ENCODE results near the gene BRAF.

DNA sequence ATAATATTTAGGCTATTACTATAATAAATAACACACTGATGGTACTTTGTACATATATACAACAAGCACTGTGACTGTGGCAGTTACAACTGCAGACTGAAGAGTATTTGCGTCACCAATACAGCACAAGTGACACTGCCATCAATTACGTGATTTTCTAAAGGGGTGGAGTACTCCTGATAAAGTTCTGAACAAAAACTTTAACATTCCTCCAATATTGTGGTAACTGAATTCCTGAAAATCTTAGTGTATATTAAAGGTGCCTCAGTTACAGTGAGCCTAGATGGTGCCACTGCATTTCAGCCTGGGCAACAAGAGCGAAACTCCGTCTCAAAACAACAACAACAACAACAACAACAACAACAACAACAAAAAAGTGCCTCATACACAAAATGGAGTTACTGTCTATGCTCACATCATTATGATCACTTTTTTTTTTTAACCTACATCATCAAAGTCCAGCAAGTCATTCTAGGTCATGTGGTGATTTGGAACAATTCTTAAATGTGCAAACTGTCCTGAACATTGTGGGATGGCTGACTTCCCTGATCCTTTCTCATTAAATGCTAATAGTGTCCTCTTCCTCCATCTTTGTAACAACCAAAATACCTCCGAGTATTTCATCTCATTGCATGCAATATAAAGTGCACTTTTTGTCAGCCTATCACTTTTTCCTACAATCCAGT, 15.1 kb downstream of the BRAF start:
- no peak for TF ChIP-seq SUZ12 (IDR thresholded peaks at IDR 0.05; ENCODE audit: extremely low read depth, insufficient read depth, insufficient read length)
- no peak for TF ChIP-seq YY1 (IDR thresholded peaks at IDR 0.05; ENCODE audit: insufficient read depth, insufficient read length)
- no peak for TF ChIP-seq ZNF274 (IDR thresholded peaks at IDR 0.05; ENCODE audit: low read depth, low read length)
